HEK293 (cell line): ENCODE data around the gene PLD6.

Experiments used
- CTCF ChIP-seq: fragments of 450-650 bp; formaldehyde crosslinking; IDR thresholded peaks from 2 replicates; pipeline ENCODE4 v1.5.1; 2016; ENCODE audit warnings: missing biosample characterization, missing genetic modification characterization
- HOXA7 ChIP-seq: sonication (generic); formaldehyde crosslinking; IDR thresholded peaks from 2 replicates; pipeline ENCODE4 v1.8.1; 2022; ENCODE audit warnings: missing genetic modification reagents, borderline replicate concordance
- ZNF571 ChIP-seq: fragments of 450-650 bp; formaldehyde crosslinking; IDR thresholded peaks from 2 replicates; pipeline ENCODE4 v1.5.0; 2017; ENCODE audit warnings: missing biosample characterization, missing genetic modification characterization

GRCh38 chr17:17213775-17214174, 7.6 kb upstream of the PLD6 start:
- TF ChIP-seq ZNF571 (tag by site-specific recombination) (no peak), HOXA7 (no peak), CTCF (tag by site-specific recombination) (no peak)
